GM23338 (cell line): Measurements from ENCODE around the gene PROKR1. TPM values are rescaled to one million over a fixed set of nuclear protein-coding genes. Genes with fewer than 3 reads are reported as not detected.

Experiments
- ATAC-seq: fragments of 200-7000 bp; cut with Tn5 transposase; 3 replicates; pipeline ENCODE4 v1.9.1; 2020
- DNase-seq: peaks from one replicate; pipeline ENCODE4 v3.0.0-alpha.2; 2015; ENCODE audit warnings: low spot score
- H2AFZ ChIP-seq: fragments of 200-600 bp; sonication (generic); 2 replicates; pipeline ENCODE4 v1.8.0; 2016; ENCODE audit warnings: antibody characterized with exemption, mild to moderate bottlenecking, moderate library complexity
- H3F3A ChIP-seq: fragments of 200-600 bp; sonication (generic); replicated peaks from 2 replicates; pipeline ENCODE4 v1.8.0; 2017; ENCODE audit warnings: antibody characterized with exemption, mixed run types, low read depth
- H3K27ac ChIP-seq: fragments of 200-600 bp; sonication (generic); 2 replicates; pipeline ENCODE4 v1.6.1; 2016; ENCODE audit warnings: low read depth
- H3K27me3 ChIP-seq: fragments of 200-600 bp; sonication (generic); 2 replicates; pipeline ENCODE4 v1.8.0; 2016; ENCODE audit warnings: mild to moderate bottlenecking, mixed run types, moderate library complexity; ENCODE audit not compliant: insufficient read depth
- H3K36me3 ChIP-seq: fragments of 200-600 bp; sonication (generic); 2 replicates; pipeline ENCODE4 v1.8.0; 2016; ENCODE audit warnings: mild to moderate bottlenecking; ENCODE audit not compliant: insufficient read depth
- H3K4me1 ChIP-seq: fragments of 200-600 bp; sonication (generic); 2 replicates; pipeline ENCODE4 v1.8.0; 2016; ENCODE audit warnings: mild to moderate bottlenecking, moderate library complexity; ENCODE audit not compliant: insufficient read depth
- H3K4me2 ChIP-seq: fragments of 200-600 bp; sonication (generic); 2 replicates; pipeline ENCODE4 v1.7.1; 2017; ENCODE audit warnings: mixed run types
- H3K4me3 ChIP-seq: fragments of 200-600 bp; sonication (generic); 2 replicates; pipeline ENCODE4 v1.6.1; 2016; ENCODE audit warnings: mixed run types
- H3K79me2 ChIP-seq: fragments of 200-600 bp; sonication (generic); replicated peaks from 2 replicates; pipeline ENCODE4 v1.8.0; 2017; ENCODE audit warnings: mild to moderate bottlenecking; ENCODE audit not compliant: insufficient read depth
- H3K9me2 ChIP-seq: fragments of 200-600 bp; sonication (generic); 2 replicates; pipeline ENCODE4 v1.8.0; 2017; ENCODE audit not compliant: insufficient read depth
- H4K20me1 ChIP-seq: fragments of 200-600 bp; sonication (generic); replicated peaks from 2 replicates; pipeline ENCODE4 v1.8.0; 2017; ENCODE audit warnings: mild to moderate bottlenecking; ENCODE audit not compliant: insufficient read depth
- H3K27ac Mint-ChIP-seq: 2 replicates; pipeline ENCODE4 v1.8.0; 2020; ENCODE audit warnings: inconsistent platforms, mild to moderate bottlenecking, moderate library complexity, mixed read lengths
- H3K27me3 Mint-ChIP-seq: 3 replicates; pipeline ENCODE4 v1.8.0; 2022; ENCODE audit warnings: low read depth, mild to moderate bottlenecking, moderate library complexity, mixed read lengths, inconsistent platforms; ENCODE audit not compliant: insufficient read depth, poor library complexity
- H3K36me3 Mint-ChIP-seq: 3 replicates; pipeline ENCODE4 v1.8.0; 2021; ENCODE audit warnings: low read depth, mild to moderate bottlenecking, inconsistent platforms, moderate library complexity, mixed read lengths
- H3K4me1 Mint-ChIP-seq: 3 replicates; pipeline ENCODE4 v1.8.0; 2020; ENCODE audit warnings: mild to moderate bottlenecking, inconsistent platforms, mixed read lengths
- H3K4me3 Mint-ChIP-seq: 3 replicates; pipeline ENCODE4 v1.8.0; 2021; ENCODE audit warnings: moderate library complexity, mild to moderate bottlenecking, inconsistent platforms, mixed read lengths
- H3K9me3 Mint-ChIP-seq: 3 replicates; pipeline ENCODE4 v1.8.0; 2020; ENCODE audit warnings: moderate library complexity, mild to moderate bottlenecking, inconsistent platforms, mixed read lengths
- CREB1 ChIP-seq: fragments of 250-450 bp; sonication (Bioruptor Pico); IDR thresholded peaks from 2 replicates; pipeline ENCODE4 v1.5.0; 2020; ENCODE audit warnings: low read depth, mild to moderate bottlenecking, moderate library complexity
- CTCF ChIP-seq, 2 experiments: fragments of 200-600 bp in 1 of 2; sonication (generic) in 1 of 2; conservative IDR thresholded peaks; 2 replicates each; pipeline versions ENCODE4 v1.5.1 to v1.6.1; 2016 to 2017; ENCODE audit warnings: antibody characterized with exemption in 2 of 2, low read depth in 2 of 2, mild to moderate bottlenecking in 2 of 2, moderate library complexity in 1 of 2
- EZH2 ChIP-seq: fragments of 200-600 bp; sonication (generic); IDR thresholded peaks from one replicate; pipeline ENCODE4 v1.8.0; 2017; ENCODE audit warnings: antibody characterized with exemption, mild to moderate bottlenecking, low read depth; ENCODE audit not compliant: unreplicated experiment
- EZH2phosphoT487 ChIP-seq: fragments of 200-600 bp; sonication (generic); IDR thresholded peaks from one replicate; pipeline ENCODE4 v1.8.1; 2018; ENCODE audit warnings: antibody characterized with exemption; ENCODE audit not compliant: unreplicated experiment
- JUNB ChIP-seq: IDR thresholded peaks from one replicate; pipeline ENCODE4 v1.6.1; 2016; ENCODE audit warnings: antibody characterized with exemption; ENCODE audit not compliant: unreplicated experiment
- NANOG ChIP-seq: IDR thresholded peaks from 2 replicates; pipeline ENCODE4 v1.6.1; 2016; ENCODE audit warnings: antibody characterized with exemption, borderline replicate concordance
- POLR2AphosphoS5 ChIP-seq: IDR thresholded peaks from 2 replicates; pipeline ENCODE4 v1.6.1; 2016; ENCODE audit warnings: antibody characterized with exemption, low read depth
- STAT1 ChIP-seq: IDR thresholded peaks from one replicate; pipeline ENCODE4 v1.6.1; 2016; ENCODE audit warnings: antibody characterized with exemption; ENCODE audit not compliant: unreplicated experiment
- ZNF114 ChIP-seq: fragments of 250-450 bp; sonication (Bioruptor Pico); IDR thresholded peaks from 2 replicates; pipeline ENCODE4 v1.5.0; 2020; ENCODE audit warnings: mild to moderate bottlenecking, moderate library complexity
- ZNF331 ChIP-seq: fragments of 250-450 bp; sonication (Bioruptor Pico); IDR thresholded peaks from 2 replicates; pipeline ENCODE4 v1.5.0; 2020; ENCODE audit warnings: low read depth, mild to moderate bottlenecking, moderate library complexity
- ZNF462 ChIP-seq: fragments of 250-450 bp; sonication (Bioruptor Pico); IDR thresholded peaks from 2 replicates; pipeline ENCODE4 v1.5.0; 2020; ENCODE audit warnings: mild to moderate bottlenecking, moderate library complexity
- polyA plus RNA-seq: library from polyadenylated mRNA; unstranded; fragments of >200 nt; fragmentation: Nextera tagmentation; extraction: Ambion mirVana; gene quantifications from 2 replicates; pipeline ENCODE4 v1.2.1, GENCODE V29; 2016
- total RNA-seq: library from RNA; depleted of rRNA; stranded (reverse); fragments of >200 nt; shearing (Covaris generic); gene quantifications from 2 replicates; pipeline ENCODE4 v1.2.3, GENCODE V29; 2014
- TF ChIP-seq, protein P1 (sequence below): IDR thresholded peaks from 2 replicates; pipeline ENCODE4 v1.6.1; 2016; ENCODE audit warnings: antibody characterized with exemption
- TF ChIP-seq, protein P2 (sequence below): IDR thresholded peaks from one replicate; pipeline ENCODE4 v1.6.1; 2018; ENCODE audit warnings: antibody characterized with exemption; ENCODE audit not compliant: unreplicated experiment

Gene PROKR1
- total and polyA plus RNA-seq, 2 experiments from 2014 or later, result 0.61 to 5.3 TPM

DNA sequence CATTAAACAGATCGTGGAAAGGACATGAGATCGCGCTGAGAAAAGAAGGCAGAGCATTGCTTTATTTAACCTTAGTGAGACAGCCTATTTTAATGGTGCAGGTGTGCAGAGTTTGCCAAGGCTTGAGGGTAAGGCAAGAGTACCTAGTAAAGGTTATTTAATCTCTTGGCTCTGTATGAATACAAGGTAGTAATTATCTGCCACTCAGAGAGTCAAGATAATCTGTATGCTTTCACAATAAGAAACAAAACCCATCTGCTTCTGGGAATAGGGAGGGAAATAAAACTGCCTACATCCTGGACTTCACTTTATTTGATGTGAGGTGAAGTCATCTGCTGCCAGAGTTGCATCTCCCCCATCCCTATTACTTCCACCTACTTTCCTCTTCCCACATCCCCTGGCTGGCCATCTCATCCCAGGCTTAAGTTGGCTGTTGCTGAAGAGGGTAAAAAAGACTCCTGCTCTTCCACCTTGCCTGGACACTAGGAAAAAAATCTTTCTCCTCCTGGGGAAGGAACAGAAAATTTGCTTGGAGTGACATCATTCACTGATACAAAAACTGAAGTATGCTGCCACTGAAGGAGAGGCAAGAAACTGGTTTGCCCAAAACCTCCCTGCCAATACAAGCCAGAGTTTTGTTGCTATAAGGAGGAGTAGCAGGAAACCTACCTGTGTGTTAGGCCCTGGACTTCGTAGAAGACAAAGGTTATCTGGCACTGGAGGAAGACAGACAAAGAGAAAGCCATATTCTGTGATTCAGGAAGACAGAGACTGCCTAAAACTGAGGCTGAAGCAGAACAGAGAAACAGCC lies 55.4 kb downstream of the PROKR1 start:
- peaks cover 4% of the 10 kb centered on the region for H3K27me3 Mint-ChIP-seq
- Histone ChIP-seq H3K27ac (no peak overlapping the region), H3K79me2 (no peaks in the 10 kb centered on the region), H3K36me3 (0 out of 2 replicates have a peak, but pooled peaks cover 11% of the 10 kb centered on the region), H3K9me2 (peaks cover 4% of the 10 kb centered on the region), H3K4me1 (peaks cover 34% of the 10 kb centered on the region), H2AFZ (no peak overlapping the region), H3F3A (no peaks in the 10 kb centered on the region), H4K20me1 (no peaks in the 10 kb centered on the region), H3K27me3 (no peaks in the 10 kb centered on the region), H3K4me3 (no peak overlapping the region), H3K4me2 (no peak overlapping the region)
- ATAC-seq (no peak), DNase-seq (no peak)
- H3K4me1 Mint-ChIP-seq, result peaks cover 21% of the 10 kb centered on the region
- TF ChIP-seq, protein P1, sequence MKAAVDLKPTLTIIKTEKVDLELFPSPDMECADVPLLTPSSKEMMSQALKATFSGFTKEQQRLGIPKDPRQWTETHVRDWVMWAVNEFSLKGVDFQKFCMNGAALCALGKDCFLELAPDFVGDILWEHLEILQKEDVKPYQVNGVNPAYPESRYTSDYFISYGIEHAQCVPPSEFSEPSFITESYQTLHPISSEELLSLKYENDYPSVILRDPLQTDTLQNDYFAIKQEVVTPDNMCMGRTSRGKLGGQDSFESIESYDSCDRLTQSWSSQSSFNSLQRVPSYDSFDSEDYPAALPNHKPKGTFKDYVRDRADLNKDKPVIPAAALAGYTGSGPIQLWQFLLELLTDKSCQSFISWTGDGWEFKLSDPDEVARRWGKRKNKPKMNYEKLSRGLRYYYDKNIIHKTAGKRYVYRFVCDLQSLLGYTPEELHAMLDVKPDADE, result no peak
- TF ChIP-seq, protein P2, sequence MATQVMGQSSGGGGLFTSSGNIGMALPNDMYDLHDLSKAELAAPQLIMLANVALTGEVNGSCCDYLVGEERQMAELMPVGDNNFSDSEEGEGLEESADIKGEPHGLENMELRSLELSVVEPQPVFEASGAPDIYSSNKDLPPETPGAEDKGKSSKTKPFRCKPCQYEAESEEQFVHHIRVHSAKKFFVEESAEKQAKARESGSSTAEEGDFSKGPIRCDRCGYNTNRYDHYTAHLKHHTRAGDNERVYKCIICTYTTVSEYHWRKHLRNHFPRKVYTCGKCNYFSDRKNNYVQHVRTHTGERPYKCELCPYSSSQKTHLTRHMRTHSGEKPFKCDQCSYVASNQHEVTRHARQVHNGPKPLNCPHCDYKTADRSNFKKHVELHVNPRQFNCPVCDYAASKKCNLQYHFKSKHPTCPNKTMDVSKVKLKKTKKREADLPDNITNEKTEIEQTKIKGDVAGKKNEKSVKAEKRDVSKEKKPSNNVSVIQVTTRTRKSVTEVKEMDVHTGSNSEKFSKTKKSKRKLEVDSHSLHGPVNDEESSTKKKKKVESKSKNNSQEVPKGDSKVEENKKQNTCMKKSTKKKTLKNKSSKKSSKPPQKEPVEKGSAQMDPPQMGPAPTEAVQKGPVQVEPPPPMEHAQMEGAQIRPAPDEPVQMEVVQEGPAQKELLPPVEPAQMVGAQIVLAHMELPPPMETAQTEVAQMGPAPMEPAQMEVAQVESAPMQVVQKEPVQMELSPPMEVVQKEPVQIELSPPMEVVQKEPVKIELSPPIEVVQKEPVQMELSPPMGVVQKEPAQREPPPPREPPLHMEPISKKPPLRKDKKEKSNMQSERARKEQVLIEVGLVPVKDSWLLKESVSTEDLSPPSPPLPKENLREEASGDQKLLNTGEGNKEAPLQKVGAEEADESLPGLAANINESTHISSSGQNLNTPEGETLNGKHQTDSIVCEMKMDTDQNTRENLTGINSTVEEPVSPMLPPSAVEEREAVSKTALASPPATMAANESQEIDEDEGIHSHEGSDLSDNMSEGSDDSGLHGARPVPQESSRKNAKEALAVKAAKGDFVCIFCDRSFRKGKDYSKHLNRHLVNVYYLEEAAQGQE, result no peak
- no peak for TF ChIP-seq CTCF (conservative IDR thresholded peaks at IDR 0.05; ENCODE audit: low read depth in 2 of 2)
- no peak for TF ChIP-seq NANOG
- TF ChIP-seq CREB1, result no peak
- TF ChIP-seq ZNF462, result no peak
- no peak for TF ChIP-seq ZNF331
- TF ChIP-seq EZH2, result no peak
- no peak for TF ChIP-seq ZNF114 (CRISPR knock-in tag)
- TF ChIP-seq POLR2AphosphoS5, result no peak
- TF ChIP-seq JUNB, result no peak
- TF ChIP-seq EZH2phosphoT487, result no peak
- TF ChIP-seq STAT1, result no peak
- peaks cover 40% of the 10 kb centered on the region for H3K9me3 Mint-ChIP-seq
- H3K4me3 Mint-ChIP-seq, result no peak overlapping the region
- H3K36me3 Mint-ChIP-seq, result peaks cover 43% of the 10 kb centered on the region
- H3K27ac Mint-ChIP-seq, result no peak overlapping the region
